Keratinocyte (primary cell): Measurements from ENCODE around the gene NOX3. TPM values are rescaled to one million over a fixed set of nuclear protein-coding genes. Genes with fewer than 3 reads are reported as not detected.

ENCODE experiments used
- DNase-seq: peaks from one replicate; pipeline ENCODE4 v3.0.0-alpha.2; 2011; ENCODE audit warnings: low read depth, missing footprints, low spot score
- FAIRE-seq: peaks from 2 replicates; lab custom pipeline; 2011; peaks lifted over from hg19 to GRCh38; lab: Jason Lieb, UNC
- H2AFZ ChIP-seq: 2 replicates; pipeline ENCODE4 v1.6.0; 2012; ENCODE audit warnings: low read length, control low read depth, inconsistent platforms; ENCODE audit not compliant: control insufficient read depth
- H3K27ac ChIP-seq: 2 replicates; pipeline ENCODE4 v1.5.1; 2011; ENCODE audit warnings: low read length; ENCODE audit not compliant: control insufficient read depth, insufficient read depth
- H3K27me3 ChIP-seq: 3 replicates; pipeline ENCODE4 v1.6.0; 2011; ENCODE audit warnings: low read length; ENCODE audit not compliant: control insufficient read depth, insufficient read depth; ENCODE audit errors: extremely low read depth
- H3K36me3 ChIP-seq, 2 experiments: 2 replicates in 1 of 2; 3 replicates in 1 of 2; pipeline ENCODE4 v1.5.1; 2011; ENCODE audit warnings: low read length in 2 of 2, mild to moderate bottlenecking in 1 of 2; ENCODE audit not compliant: control insufficient read depth in 2 of 2, insufficient read depth in 2 of 2; ENCODE audit errors: extremely low read depth in 1 of 2
- H3K4me1 ChIP-seq: 3 replicates; pipeline ENCODE4 v1.5.1; 2011; ENCODE audit warnings: low read length; ENCODE audit not compliant: control insufficient read depth, insufficient read depth; ENCODE audit errors: extremely low read depth
- H3K4me2 ChIP-seq: 3 replicates; pipeline ENCODE4 v1.6.0; 2011; ENCODE audit warnings: low read depth, low read length; ENCODE audit not compliant: control insufficient read depth, insufficient read depth; ENCODE audit errors: extremely low read depth
- H3K4me3 ChIP-seq, 3 experiments: fragments of 200-600 bp in 1 of 3; sonication (generic) in 1 of 3; 2 replicates in 2 of 3; 3 replicates in 1 of 3; pipeline ENCODE4 v1.5.1; 2011 to 2016; ENCODE audit warnings: low read length in 3 of 3, mild to moderate bottlenecking in 3 of 3, control low read depth in 2 of 3, inconsistent platforms in 1 of 3, low read depth in 1 of 3, mixed read lengths in 1 of 3, mixed run types in 1 of 3, moderate library complexity in 1 of 3; ENCODE audit not compliant: control insufficient read depth in 2 of 3, insufficient read depth in 2 of 3; ENCODE audit errors: extremely low read depth in 1 of 3
- H3K79me2 ChIP-seq: 2 replicates; pipeline ENCODE4 v1.6.0; 2012; ENCODE audit warnings: low read length; ENCODE audit not compliant: control insufficient read depth, insufficient read depth
- H3K9ac ChIP-seq: 3 replicates; pipeline ENCODE4 v1.6.0; 2011; ENCODE audit warnings: low read length; ENCODE audit not compliant: control insufficient read depth, insufficient read depth; ENCODE audit errors: extremely low read depth
- H3K9me1 ChIP-seq: 3 replicates; pipeline ENCODE4 v1.6.0; 2011; ENCODE audit warnings: low read length; ENCODE audit not compliant: control insufficient read depth, insufficient read depth; ENCODE audit errors: extremely low read depth
- H3K9me3 ChIP-seq: 2 replicates; pipeline ENCODE4 v1.5.1; 2012; ENCODE audit warnings: low read depth, low read length; ENCODE audit not compliant: control insufficient read depth
- H4K20me1 ChIP-seq: 3 replicates; pipeline ENCODE4 v1.6.0; 2011; ENCODE audit warnings: low read length; ENCODE audit not compliant: control insufficient read depth, insufficient read depth; ENCODE audit errors: extremely low read depth
- EZH2 ChIP-seq: IDR thresholded peaks from one replicate; pipeline ENCODE4 v1.6.1; 2012; ENCODE audit warnings: inconsistent platforms, mild to moderate bottlenecking, low read length, moderate library complexity
- dilution Hi-C: fragments of 300-500 bp; cut with MboI; formaldehyde crosslinking; loops from one replicate; pipeline ENCODE4 v1.7.0; 2020; ENCODE audit warnings: low sequenced_read_pairs; ENCODE audit not compliant: extremely low pct_ligation_motif_present
- polyA plus RNA-seq, 5 experiments: library from polyadenylated mRNA; depleted of rRNA in 3 of 5; stranded (reverse) in 3 of 5; stranded (forward) in 1 of 5; unstranded in 1 of 5; fragments of >200 nt; gene quantifications; 1 replicate in 1 of 5; 2 replicates in 3 of 5; 3 replicates in 1 of 5; pipeline versions ENCODE4 v1.2.1 to v1.2.3, GENCODE V29; 2011 to 2012; ENCODE audit warnings: missing spikeins in 2 of 5, low read depth in 1 of 5, low replicate concordance in 1 of 5
- TF ChIP-seq, protein P1 (sequence below), 3 experiments: IDR thresholded peaks in 1 of 3; conservative IDR thresholded peaks in 1 of 3; optimal IDR thresholded peaks in 1 of 3; 2 replicates in 2 of 3; 3 replicates in 1 of 3; pipeline versions ENCODE3 to v1.5.1; 2011; ENCODE audit warnings: low read length in 3 of 3, mild to moderate bottlenecking in 3 of 3, moderate library complexity in 2 of 3, control low read depth in 1 of 3, inconsistent platforms in 1 of 3; ENCODE audit not compliant: insufficient read depth in 2 of 3; ENCODE audit errors: extremely low read depth in 1 of 3

NOX3 gene
- polyA plus RNA-seq, 1 donor (not counting 4 experiments of a cell fraction or from before 2014, with no cell fraction given): not detected

DNA sequence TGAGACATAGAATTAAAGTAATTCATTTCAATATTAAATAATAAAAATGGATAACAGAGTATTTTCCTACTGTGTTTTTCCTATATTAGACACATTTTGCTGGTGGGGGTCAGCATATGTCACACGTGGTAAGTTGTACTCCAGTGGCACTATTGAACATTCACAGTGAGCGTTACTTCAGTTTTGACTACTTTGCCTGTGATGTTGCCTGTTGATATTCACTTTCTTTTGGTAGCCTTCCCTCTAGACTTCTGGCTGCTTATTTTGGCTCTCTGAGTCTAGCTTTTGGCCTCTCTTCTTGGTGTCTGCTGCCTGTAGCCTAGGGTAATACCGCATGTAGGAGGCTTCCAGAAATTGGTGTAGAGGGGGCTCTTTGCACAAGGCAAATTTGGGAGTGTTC, 76.9 kb downstream of the NOX3 start:
- no peak for FAIRE-seq
- no peak overlapping the region for H3K27ac ChIP-seq
- H3K4me2 ChIP-seq: no peak overlapping the region
- H3K36me3 ChIP-seq: no peaks in the 10 kb centered on the region
- dilution Hi-C loops: no loop called here
- H2AFZ ChIP-seq: no peak overlapping the region
- H3K27me3 ChIP-seq: no peaks in the 10 kb centered on the region
- H3K4me3 ChIP-seq: no peak overlapping the region
- no peaks in the 10 kb centered on the region for H3K9me3 ChIP-seq
- H3K9ac ChIP-seq: no peak overlapping the region
- no peak for DNase-seq
- H4K20me1 ChIP-seq: no peaks in the 10 kb centered on the region
- H3K79me2 ChIP-seq: no peaks in the 10 kb centered on the region
- H3K4me1 ChIP-seq: no peaks in the 10 kb centered on the region
- no peak for TF ChIP-seq EZH2
- TF ChIP-seq, protein P1, sequence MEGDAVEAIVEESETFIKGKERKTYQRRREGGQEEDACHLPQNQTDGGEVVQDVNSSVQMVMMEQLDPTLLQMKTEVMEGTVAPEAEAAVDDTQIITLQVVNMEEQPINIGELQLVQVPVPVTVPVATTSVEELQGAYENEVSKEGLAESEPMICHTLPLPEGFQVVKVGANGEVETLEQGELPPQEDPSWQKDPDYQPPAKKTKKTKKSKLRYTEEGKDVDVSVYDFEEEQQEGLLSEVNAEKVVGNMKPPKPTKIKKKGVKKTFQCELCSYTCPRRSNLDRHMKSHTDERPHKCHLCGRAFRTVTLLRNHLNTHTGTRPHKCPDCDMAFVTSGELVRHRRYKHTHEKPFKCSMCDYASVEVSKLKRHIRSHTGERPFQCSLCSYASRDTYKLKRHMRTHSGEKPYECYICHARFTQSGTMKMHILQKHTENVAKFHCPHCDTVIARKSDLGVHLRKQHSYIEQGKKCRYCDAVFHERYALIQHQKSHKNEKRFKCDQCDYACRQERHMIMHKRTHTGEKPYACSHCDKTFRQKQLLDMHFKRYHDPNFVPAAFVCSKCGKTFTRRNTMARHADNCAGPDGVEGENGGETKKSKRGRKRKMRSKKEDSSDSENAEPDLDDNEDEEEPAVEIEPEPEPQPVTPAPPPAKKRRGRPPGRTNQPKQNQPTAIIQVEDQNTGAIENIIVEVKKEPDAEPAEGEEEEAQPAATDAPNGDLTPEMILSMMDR (optimal IDR thresholded peaks at IDR 0.05 in 1 of 3, IDR thresholded peaks at IDR 0.05 in 1 of 3, conservative IDR thresholded peaks at IDR 0.05 in 1 of 3; ENCODE audit: extremely low read depth in 1 of 3, insufficient read depth in 2 of 3, low read length in 3 of 3): no peak
- H3K9me1 ChIP-seq: no peaks in the 10 kb centered on the region

DNA sequence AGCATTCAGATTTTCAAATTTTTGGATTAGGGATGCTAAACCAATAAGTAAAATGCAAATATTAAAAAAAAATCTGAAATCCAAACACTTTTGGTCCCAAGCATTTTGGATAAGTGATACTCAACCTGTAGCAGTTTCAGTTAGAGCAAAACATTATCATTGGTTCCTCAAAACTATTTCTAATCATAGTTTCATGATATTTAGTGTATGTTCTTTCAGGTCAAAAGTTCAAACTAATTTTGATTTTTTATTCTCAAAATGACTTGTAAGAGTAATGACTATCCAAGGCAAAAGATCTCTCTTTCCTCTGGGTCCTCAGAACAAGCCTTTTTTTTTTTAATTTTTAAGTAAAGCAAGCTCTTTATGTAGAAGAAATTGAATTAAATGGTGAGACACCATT, 77.4 kb downstream of the NOX3 start:
- Histone ChIP-seq H3K9me1 (no peaks in the 10 kb centered on the region), H4K20me1 (no peaks in the 10 kb centered on the region), H3K36me3 (no peaks in the 10 kb centered on the region), H3K27me3 (peaks cover 1% of the 10 kb centered on the region), H3K27ac (no peak overlapping the region), H3K4me3 (no peak overlapping the region), H3K4me2 (no peak overlapping the region), H3K4me1 (no peaks in the 10 kb centered on the region), H3K79me2 (no peaks in the 10 kb centered on the region), H3K9ac (no peak overlapping the region), H2AFZ (no peak overlapping the region), H3K9me3 (no peaks in the 10 kb centered on the region)
- DNase-seq: no peak
- TF ChIP-seq, protein P1 (optimal IDR thresholded peaks at IDR 0.05 in 1 of 3, IDR thresholded peaks at IDR 0.05 in 1 of 3, conservative IDR thresholded peaks at IDR 0.05 in 1 of 3; ENCODE audit: extremely low read depth in 1 of 3, insufficient read depth in 2 of 3, low read length in 3 of 3): no peak
- no peak for TF ChIP-seq EZH2
- dilution Hi-C loops: no loop called here
- FAIRE-seq: no peak
